ENCODE data around the gene PRDM7. TPM values are rescaled to one million over a fixed set of nuclear protein-coding genes. Genes with fewer than 3 reads are reported as not detected.
A peak's percentile ranks its signal among the peaks of the same experiment; 100 is the strongest.

PRDM7 gene
- total and polyA plus RNA-seq, 9 of the 15 experiments (the other 6 are each of a cell fraction or from before 2014, with no cell fraction given) = not detected

DNA sequence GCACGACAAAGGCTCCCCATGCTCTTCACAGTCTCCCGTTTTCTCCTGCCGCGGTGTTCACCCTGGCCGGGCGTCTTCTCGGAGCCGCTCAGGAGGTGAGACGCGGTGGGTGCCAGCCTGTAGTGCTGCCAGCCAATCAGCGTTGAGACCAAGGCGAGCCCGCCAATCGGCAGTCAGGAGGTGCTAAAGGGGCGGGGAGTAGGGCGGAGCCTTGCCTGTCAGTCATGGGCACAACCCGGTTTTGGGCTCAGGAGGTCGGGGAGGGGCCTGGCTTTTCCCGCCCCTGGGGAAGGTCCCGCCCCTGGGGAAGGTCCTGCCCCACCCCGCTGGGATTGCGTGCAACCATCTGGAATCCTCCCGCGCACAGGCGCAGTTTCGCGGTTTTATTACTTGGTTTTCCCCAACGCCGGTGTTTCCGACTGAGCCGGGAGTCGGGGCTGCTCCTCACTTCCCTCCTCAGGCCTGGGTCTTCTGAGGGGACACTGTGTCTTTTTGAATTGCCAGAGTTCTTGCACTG, at the start of gene PRDM7 (continued):
- TF ChIP-seq, protein P1, sequence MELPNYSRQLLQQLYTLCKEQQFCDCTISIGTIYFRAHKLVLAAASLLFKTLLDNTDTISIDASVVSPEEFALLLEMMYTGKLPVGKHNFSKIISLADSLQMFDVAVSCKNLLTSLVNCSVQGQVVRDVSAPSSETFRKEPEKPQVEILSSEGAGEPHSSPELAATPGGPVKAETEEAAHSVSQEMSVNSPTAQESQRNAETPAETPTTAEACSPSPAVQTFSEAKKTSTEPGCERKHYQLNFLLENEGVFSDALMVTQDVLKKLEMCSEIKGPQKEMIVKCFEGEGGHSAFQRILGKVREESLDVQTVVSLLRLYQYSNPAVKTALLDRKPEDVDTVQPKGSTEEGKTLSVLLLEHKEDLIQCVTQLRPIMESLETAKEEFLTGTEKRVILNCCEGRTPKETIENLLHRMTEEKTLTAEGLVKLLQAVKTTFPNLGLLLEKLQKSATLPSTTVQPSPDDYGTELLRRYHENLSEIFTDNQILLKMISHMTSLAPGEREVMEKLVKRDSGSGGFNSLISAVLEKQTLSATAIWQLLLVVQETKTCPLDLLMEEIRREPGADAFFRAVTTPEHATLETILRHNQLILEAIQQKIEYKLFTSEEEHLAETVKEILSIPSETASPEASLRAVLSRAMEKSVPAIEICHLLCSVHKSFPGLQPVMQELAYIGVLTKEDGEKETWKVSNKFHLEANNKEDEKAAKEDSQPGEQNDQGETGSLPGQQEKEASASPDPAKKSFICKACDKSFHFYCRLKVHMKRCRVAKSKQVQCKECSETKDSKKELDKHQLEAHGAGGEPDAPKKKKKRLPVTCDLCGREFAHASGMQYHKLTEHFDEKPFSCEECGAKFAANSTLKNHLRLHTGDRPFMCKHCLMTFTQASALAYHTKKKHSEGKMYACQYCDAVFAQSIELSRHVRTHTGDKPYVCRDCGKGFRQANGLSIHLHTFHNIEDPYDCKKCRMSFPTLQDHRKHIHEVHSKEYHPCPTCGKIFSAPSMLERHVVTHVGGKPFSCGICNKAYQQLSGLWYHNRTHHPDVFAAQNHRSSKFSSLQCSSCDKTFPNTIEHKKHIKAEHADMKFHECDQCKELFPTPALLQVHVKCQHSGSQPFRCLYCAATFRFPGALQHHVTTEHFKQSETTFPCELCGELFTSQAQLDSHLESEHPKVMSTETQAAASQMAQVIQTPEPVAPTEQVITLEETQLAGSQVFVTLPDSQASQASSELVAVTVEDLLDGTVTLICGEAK (IDR thresholded peaks at IDR 0.05) = no peak
- TF ChIP-seq, protein P1 (CRISPR knock-in tag; IDR thresholded peaks at IDR 0.05) = no peak
- TF ChIP-seq GATA2 (CRISPR knock-in tag; IDR thresholded peaks at IDR 0.05) (no peak), MECOM (CRISPR knock-in tag; IDR thresholded peaks at IDR 0.05) (no peak), NRF1 (conservative IDR thresholded peaks at IDR 0.05 in 1 of 2, IDR thresholded peaks at IDR 0.05 in 1 of 2) (peak; percentile 91 to 92), ZNF232 (CRISPR knock-in tag; IDR thresholded peaks at IDR 0.05) (no peak), ZC3H8 (IDR thresholded peaks at IDR 0.05) (no peak), TBP (optimal IDR thresholded peaks at IDR 0.05; ENCODE audit: low read depth, low read length) (peak; percentile 11), TAF1 (IDR thresholded peaks at IDR 0.05; ENCODE audit: control insufficient read depth, extremely low read depth, insufficient read depth, low read length, severe bottlenecking) (peak; percentile 49), CXXC5 (CRISPR knock-in tag; IDR thresholded peaks at IDR 0.05) (peak; percentile 80)
- TF ChIP-seq, protein P2, sequence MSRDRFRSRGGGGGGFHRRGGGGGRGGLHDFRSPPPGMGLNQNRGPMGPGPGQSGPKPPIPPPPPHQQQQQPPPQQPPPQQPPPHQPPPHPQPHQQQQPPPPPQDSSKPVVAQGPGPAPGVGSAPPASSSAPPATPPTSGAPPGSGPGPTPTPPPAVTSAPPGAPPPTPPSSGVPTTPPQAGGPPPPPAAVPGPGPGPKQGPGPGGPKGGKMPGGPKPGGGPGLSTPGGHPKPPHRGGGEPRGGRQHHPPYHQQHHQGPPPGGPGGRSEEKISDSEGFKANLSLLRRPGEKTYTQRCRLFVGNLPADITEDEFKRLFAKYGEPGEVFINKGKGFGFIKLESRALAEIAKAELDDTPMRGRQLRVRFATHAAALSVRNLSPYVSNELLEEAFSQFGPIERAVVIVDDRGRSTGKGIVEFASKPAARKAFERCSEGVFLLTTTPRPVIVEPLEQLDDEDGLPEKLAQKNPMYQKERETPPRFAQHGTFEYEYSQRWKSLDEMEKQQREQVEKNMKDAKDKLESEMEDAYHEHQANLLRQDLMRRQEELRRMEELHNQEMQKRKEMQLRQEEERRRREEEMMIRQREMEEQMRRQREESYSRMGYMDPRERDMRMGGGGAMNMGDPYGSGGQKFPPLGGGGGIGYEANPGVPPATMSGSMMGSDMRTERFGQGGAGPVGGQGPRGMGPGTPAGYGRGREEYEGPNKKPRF (IDR thresholded peaks at IDR 0.05; ENCODE audit: low read depth, low read length) = no peak
- TF ChIP-seq, protein P3, sequence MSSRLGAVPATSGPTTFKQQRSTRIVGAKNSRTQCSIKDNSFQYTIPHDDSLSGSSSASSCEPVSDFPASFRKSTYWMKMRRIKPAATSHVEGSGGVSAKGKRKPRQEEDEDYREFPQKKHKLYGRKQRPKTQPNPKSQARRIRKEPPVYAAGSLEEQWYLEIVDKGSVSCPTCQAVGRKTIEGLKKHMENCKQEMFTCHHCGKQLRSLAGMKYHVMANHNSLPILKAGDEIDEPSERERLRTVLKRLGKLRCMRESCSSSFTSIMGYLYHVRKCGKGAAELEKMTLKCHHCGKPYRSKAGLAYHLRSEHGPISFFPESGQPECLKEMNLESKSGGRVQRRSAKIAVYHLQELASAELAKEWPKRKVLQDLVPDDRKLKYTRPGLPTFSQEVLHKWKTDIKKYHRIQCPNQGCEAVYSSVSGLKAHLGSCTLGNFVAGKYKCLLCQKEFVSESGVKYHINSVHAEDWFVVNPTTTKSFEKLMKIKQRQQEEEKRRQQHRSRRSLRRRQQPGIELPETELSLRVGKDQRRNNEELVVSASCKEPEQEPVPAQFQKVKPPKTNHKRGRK (tag; IDR thresholded peaks at IDR 0.05) = peak; percentile 66
- TF ChIP-seq, protein P4, sequence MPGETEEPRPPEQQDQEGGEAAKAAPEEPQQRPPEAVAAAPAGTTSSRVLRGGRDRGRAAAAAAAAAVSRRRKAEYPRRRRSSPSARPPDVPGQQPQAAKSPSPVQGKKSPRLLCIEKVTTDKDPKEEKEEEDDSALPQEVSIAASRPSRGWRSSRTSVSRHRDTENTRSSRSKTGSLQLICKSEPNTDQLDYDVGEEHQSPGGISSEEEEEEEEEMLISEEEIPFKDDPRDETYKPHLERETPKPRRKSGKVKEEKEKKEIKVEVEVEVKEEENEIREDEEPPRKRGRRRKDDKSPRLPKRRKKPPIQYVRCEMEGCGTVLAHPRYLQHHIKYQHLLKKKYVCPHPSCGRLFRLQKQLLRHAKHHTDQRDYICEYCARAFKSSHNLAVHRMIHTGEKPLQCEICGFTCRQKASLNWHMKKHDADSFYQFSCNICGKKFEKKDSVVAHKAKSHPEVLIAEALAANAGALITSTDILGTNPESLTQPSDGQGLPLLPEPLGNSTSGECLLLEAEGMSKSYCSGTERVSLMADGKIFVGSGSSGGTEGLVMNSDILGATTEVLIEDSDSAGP (CRISPR knock-in tag; IDR thresholded peaks at IDR 0.05) = peak; percentile 76; the same call in 1 of the 2 replicates

Data from K562 (cell line).